Measurements from ENCODE around the gene ZNF682. TPM values are rescaled to one million over a fixed set of nuclear protein-coding genes. Genes with fewer than 3 reads are reported as not detected.
A peak's percentile ranks its signal among the peaks of the same experiment; 100 is the strongest.

Gene ZNF682
- total RNA-seq, 1 donor: 2.2 TPM

- H3K4me2 ChIP-seq (ENCODE audit: insufficient read depth, low read length): peak overlapping the region; percentile 95
- peak overlapping the region; percentile 99 for H2AFZ ChIP-seq (ENCODE audit: low read length)
- no peaks in the 10 kb centered on the region for H3K36me3 ChIP-seq (ENCODE audit: insufficient read depth, low read length)
- peaks cover 11% of the 10 kb centered on the region for H3K79me2 ChIP-seq (ENCODE audit: insufficient read depth, low read length)
- H3K27me3 ChIP-seq (ENCODE audit: insufficient read depth, low read length): no peaks in the 10 kb centered on the region
- no peaks in the 10 kb centered on the region for H4K20me1 ChIP-seq (ENCODE audit: insufficient read depth, low read length)
- peak overlapping the region; percentile 72 for H3K4me3 ChIP-seq (ENCODE audit: insufficient read depth, low read length)
- H3K4me1 ChIP-seq (ENCODE audit: insufficient read depth, low read length): peaks cover 8% of the 10 kb centered on the region
- no peaks in the 10 kb centered on the region for H3K9me3 ChIP-seq (ENCODE audit: low read depth, low read length)
- TF ChIP-seq CTCF (IDR thresholded peaks at IDR 0.05; ENCODE audit: extremely low read depth, low read depth, low read length): no peak
- DNase-seq (ENCODE audit: insufficient read length, low spot score, missing footprints): peak; percentile 43
- peak overlapping the region; percentile 36 for H3K27ac ChIP-seq (ENCODE audit: low read depth, low read length)
Measured at GRCh38 chr19:20078581-20079031, 39.3 kb upstream of the ZNF682 start.

DNA sequence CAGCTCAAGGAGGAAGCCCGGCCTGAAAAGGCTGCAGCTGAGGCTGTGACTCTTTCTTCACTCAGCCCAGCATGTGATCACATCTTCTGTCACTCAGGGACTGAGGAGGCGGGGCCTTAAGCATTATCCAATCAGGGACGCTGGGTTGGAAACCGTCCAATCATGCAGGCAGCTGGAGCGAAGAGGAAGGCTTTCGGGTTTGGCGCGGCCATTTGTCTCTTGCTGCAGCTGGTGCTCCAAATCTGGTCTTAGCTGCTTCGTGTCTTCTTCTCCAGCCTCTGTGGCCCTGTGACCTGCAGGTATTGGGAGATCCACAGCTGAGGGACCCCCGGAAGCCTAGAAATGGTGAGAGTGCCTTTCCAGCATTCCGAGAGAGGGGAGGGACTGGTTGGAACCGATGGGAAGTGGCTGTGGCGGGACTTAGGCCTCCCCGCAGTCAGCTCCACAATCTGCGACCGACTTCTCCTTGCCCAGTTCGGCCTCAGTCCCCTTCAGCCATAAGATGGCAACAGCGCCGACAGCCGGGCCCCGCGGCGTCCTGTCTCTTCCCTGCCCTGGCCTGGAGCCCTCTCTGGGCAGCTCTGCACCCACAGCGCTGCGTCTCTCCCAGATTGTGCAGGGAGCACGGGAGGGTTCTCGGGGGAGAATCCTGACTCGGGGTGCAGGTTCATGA, 38.6 kb upstream of the ZNF682 start, which contains the start of gene ZNF90:
Gene ZNF90 (plus strand): TSS at position 210 of the 673 bp plus-strand sequence. CDS start 133 bp downstream, at position 343.
- DNase-seq (ENCODE audit: insufficient read length, low spot score, missing footprints): peak; percentile 91
- Histone ChIP-seq H3K27ac (ENCODE audit: low read depth, low read length) (peak within 1 kb of the TSS; percentile 36), H3K27me3 (ENCODE audit: insufficient read depth, low read length) (no peaks in the 10 kb centered on the region)

GRCh38 chr19:20072936-20073335, 33.6 kb upstream of the ZNF682 start:
- Histone ChIP-seq H3K36me3 (ENCODE audit: insufficient read depth, low read length) (no peaks in the 10 kb centered on the region), H3K4me3 (ENCODE audit: insufficient read depth, low read length) (no peak overlapping the region)

More for the DNA sequence above, 38.6 kb upstream of the ZNF682 start, which contains the start of gene ZNF90:
- Histone ChIP-seq H3K9me3 (ENCODE audit: low read depth, low read length) (no peaks in the 10 kb centered on the region), H3K79me2 (ENCODE audit: insufficient read depth, low read length) (peaks cover 11% of the 10 kb centered on the region), H3K4me1 (ENCODE audit: insufficient read depth, low read length) (peaks cover 8% of the 10 kb centered on the region), H4K20me1 (ENCODE audit: insufficient read depth, low read length) (no peaks in the 10 kb centered on the region), H3K4me2 (ENCODE audit: insufficient read depth, low read length) (peak within 1 kb of the TSS; percentile 95), H3K36me3 (ENCODE audit: insufficient read depth, low read length) (no peaks in the 10 kb centered on the region), H3K4me3 (ENCODE audit: insufficient read depth, low read length) (peak within 1 kb of the TSS; percentile 72), H2AFZ (ENCODE audit: low read length) (peak within 1 kb of the TSS; percentile 99)
- no peak for TF ChIP-seq CTCF (IDR thresholded peaks at IDR 0.05; ENCODE audit: extremely low read depth, low read depth, low read length)

More at GRCh38 chr19:20072936-20073335, 33.6 kb upstream of the ZNF682 start:
- no peaks in the 10 kb centered on the region for H3K4me1 ChIP-seq (ENCODE audit: insufficient read depth, low read length)
- H3K27me3 ChIP-seq (ENCODE audit: insufficient read depth, low read length): no peaks in the 10 kb centered on the region
- no peak overlapping the region for H3K27ac ChIP-seq (ENCODE audit: low read depth, low read length)
- no peaks in the 10 kb centered on the region for H4K20me1 ChIP-seq (ENCODE audit: insufficient read depth, low read length)
- no peak overlapping the region for H3K4me2 ChIP-seq (ENCODE audit: insufficient read depth, low read length)
- no peak overlapping the region for H2AFZ ChIP-seq (ENCODE audit: low read length)
- no peak for TF ChIP-seq CTCF (IDR thresholded peaks at IDR 0.05; ENCODE audit: extremely low read depth, low read depth, low read length)
- no peaks in the 10 kb centered on the region for H3K9me3 ChIP-seq (ENCODE audit: low read depth, low read length)
- no peak for DNase-seq (ENCODE audit: insufficient read length, low spot score, missing footprints)
- no peaks in the 10 kb centered on the region for H3K79me2 ChIP-seq (ENCODE audit: insufficient read depth, low read length)
